Measurements from ENCODE around the gene SFT2D3.
"Not testable (repeated sequence)": the region's sequence is repeated elsewhere in the genome, so short reads cannot be mapped to it uniquely, and the experiment has no call there.

Gene SFT2D3

GRCh38 chr2:127712999-127713398 is 11.7 kb downstream of the SFT2D3 start:
- DNase-seq, result no peak

DNA sequence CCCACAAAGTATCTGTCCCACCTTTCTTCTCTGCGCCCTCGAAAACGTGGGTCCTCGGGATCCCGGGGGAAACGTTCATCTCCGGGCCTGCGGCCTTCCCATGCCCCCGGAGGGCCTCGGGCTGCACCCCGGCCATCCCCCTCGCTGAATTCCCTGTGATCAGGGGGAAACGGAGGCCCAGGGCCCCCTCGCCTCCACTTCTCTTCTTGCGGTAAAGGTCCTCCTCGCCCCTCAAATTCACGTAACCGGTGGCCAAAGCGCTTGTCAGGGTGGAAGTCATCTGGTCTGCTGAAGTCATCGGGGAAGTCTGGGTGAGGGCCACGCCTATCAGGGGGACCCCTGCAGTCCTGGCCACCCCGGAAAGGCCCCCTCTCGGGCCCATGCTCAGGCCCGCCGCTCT is 12.3 kb downstream of the SFT2D3 start:
- no peak for DNase-seq

- no peak for DNase-seq
These were observed 14.6 kb downstream of the SFT2D3 start for GRCh38 chr2:127715778-127716449.

- no peak for DNase-seq
These were observed 17.0 kb downstream of the SFT2D3 start for GRCh38 chr2:127718271-127718670.

- no peak for DNase-seq
These were observed 18.3 kb downstream of the SFT2D3 start for GRCh38 chr2:127719301-127720218.

DNA sequence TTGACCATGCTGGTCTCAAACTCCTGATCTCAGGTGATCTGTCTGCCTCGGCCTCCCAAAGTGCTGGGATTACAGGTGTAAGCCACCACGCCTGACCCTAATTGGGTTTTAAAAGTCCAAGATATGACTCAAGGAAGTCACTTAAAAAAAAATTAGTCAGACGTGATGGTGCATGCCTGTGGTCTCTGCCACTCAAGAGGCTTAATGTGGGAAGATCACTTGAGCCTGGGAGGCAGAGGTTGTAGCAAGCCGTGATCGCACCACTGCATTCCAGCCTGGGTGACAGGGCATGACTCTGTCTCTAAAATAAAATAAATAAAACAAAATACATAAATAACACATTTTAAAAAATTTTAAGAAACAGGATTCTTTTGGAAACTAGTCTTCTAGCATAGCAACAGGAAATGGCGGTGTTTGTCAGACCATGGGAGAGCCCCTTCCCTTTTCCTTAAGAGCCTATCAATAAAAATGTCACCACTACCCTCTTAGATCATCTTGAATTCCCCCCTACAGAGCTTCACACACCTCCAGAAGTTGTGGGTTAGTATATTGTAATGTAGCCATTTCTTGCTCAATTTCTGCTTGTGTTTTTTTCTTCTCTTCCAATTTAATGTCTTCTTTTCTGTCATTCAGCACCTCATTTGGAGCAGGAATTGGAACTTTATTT is 20.1 kb downstream of the SFT2D3 start:
- no peak for DNase-seq

DNA sequence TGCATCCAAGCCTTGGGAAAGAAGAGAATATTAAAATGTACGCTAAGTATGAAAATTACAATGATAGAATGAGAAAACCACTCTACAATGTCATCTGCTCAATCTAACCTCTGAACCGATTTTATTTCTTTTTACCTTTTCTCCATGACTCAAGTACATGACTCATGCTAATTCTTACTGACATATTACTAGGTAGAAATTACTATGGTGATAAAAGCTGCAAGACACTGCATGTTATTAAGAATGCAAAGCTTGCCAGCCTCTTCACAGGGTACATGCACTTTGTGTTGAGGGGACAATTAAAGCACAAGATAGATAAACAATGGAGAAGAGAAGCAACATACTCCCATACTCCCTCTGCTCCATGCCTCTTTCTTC is 20.7 kb downstream of the SFT2D3 start:
- no peak for DNase-seq

GRCh38 chr2:127722807-127723206 is 21.5 kb downstream of the SFT2D3 start:
- no peak for DNase-seq

DNA sequence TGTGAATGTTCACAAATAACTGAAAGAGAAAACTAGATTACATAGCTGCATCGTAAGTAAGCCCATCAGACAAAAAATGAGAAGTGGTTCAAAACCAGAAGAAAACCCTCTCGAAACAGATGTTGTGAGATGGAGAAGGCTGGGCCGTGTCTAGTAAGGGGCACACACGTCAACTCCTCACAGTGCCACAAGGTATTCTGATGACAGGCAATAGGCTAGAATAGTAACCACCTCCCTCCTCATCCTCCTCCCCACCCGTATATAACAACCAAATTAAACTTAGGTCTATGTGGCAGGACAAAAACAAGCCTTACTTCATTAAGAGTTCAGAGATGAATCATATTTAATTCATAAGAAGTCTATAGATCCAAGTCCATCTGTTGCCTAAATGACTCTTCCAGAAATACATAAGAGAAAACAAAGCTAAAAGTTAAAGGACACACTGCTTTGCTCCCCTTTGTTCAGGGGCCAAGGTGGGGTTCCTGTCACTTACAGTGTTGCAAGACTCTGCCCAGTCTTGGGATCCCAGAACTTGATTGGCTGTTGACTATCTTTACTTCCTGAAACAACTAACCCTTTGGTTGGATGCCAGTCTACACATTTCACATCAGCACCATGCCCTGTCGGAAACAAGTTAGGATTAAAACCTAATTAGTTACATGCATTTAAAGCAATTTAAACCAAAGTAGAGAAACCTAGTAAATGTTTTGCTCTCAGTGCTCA is 25.0 kb downstream of the SFT2D3 start:
- no peak for DNase-seq

DNA sequence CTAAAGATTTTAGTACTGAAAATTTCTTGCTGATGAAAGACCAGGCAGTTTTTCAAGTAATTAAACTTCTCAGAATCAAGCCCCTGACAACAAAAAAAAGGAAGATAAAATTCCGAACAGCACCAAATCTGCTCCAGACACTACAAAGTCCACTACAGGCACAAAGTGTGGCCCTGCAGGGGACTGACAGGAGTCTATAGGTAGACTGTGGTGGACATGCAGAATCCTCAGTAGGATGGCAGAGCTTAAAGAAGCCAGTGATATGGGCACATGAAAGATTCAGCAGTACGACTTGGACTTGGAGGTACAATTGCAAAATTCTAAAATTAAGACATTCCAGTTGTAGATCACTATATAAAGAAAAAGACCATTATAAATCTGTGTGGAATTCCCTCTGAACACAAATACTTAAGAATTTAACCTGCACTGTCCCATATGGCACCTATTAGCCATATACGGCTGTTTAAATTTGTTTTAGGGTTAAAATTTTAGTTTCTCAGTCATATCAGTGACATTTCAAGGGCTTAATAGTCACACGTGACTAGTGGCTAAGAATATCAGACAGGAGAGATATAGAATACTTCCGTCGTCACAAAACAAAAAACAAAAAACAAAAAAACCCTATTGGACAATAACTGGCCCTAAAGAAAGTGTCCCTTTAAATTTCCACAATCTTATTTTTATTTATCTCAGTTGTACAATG is 32.0 kb downstream of the SFT2D3 start:
- no peak for DNase-seq

- no peak for DNase-seq
These were observed 32.7 kb downstream of the SFT2D3 start for GRCh38 chr2:127733816-127734537.

GRCh38 chr2:127735044-127735443 is 33.7 kb downstream of the SFT2D3 start:
- no peak for DNase-seq

- DNase-seq, result no peak
These were observed 34.5 kb downstream of the SFT2D3 start for GRCh38 chr2:127735537-127736399.

DNA sequence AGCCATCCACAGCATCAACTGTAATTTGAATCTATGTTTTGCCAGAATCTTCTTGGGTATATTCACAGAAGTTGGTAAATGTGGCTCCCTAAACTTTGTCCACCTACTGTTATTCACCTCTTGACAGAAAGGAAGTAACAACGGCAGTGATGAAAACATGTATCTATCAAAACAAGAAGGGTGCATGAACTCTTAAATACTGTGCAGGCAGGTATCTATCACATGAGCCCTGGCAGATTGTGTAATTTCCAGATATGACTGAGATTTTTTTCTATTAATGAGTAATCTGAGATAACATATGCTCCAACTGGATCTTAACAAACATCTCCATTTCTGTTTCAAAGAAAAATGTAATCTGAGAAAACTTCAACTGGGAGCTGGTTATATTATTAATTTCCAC is 36.6 kb downstream of the SFT2D3 start:
- no peak for DNase-seq

GRCh38 chr2:127739800-127740199 is 38.5 kb downstream of the SFT2D3 start:
- no peak for DNase-seq

DNA sequence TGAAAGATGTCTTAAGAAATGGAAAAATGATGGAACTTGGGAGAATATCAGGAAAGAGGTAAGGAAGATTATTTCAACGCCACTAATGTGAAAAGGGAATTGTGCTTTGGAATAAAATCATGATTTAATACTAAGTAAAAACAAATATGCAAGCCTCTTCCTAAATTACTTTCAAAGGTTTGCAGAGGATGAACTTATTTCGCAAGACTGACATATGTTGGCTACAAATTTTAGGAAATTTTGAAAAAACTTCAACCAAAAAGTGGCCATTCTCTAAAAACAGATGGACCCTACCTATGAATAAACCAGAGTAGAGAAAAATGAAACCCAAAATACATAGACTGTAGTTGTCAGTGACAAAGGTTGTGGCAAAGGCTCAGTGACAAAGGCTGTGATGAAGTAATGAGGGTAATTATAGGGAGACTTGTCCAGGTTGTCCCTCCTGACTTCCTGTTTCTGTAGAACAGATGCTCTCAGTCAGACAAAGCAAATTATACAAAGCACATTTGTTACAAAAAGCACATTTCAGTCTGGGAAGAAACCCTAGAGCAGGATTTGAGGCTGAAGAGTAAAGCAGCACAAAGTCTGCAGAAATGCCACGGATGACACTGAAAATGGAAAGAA is 39.5 kb downstream of the SFT2D3 start:
- DNase-seq, result peak; percentile 4

- no peak for DNase-seq
These were observed 42.3 kb downstream of the SFT2D3 start for GRCh38 chr2:127743477-127744026.

GRCh38 chr2:127747621-127748020 is 46.3 kb downstream of the SFT2D3 start:
- DNase-seq, result no peak

DNA sequence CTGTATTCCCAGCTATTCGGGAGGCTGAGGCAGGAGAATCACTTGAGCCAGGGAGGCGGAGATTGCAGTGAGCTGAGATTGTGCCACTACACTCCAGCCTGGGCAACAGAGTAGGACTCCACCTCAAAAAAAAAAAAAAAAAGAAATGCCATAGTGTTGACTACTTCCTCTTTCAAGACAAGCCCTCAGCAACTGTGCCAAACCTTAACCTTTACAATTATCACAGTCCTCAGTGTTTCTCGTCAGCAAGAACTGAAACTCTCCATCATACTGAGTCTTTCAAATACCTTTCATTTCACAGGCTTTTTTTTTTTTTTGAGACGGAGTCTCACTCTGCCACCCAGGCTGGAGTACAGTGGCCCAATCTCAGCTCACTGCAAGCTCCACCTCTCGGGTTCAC is 48.2 kb downstream of the SFT2D3 start:
- DNase-seq, result not testable (repeated sequence)

DNA sequence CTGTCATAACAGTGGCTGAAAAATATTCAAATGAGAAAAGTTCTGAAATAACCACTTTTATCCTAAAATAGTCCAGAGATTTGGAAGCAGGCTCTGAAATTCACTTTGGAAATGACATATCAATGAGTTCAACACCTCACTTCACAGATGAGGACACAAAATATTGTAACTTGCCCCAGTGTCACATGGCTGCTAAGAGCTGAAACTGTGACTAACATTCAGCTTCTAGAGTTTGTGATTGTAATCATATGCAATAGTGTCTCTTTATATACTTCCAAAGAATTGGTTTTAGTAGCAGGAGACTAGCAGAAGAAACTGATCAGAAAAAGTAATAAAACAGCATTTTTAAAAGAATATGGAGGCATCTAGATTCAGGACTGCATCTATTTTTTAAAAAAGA is 52.1 kb downstream of the SFT2D3 start:
- DNase-seq, result no peak
